Stimulated activated CD4-positive, alpha-beta T cell treated with anti-CD3 and anti-CD28 coated beads, Interleukin-1b, Interleukin-23, amount 100 ng/mL, for 4 hours (primary cell): ENCODE results near the gene CLHC1.

ENCODE experiments used
- DNase-seq, 2 donors: peaks; one replicate each; pipeline ENCODE4 v3.0.0-alpha.2; 2020; ENCODE audit warnings: low read depth in 2 of 2

Gene CLHC1

GRCh38 chr2:55169915-55170314 lies 62.2 kb downstream of the CLHC1 start:
- DNase-seq, result no peak

DNA sequence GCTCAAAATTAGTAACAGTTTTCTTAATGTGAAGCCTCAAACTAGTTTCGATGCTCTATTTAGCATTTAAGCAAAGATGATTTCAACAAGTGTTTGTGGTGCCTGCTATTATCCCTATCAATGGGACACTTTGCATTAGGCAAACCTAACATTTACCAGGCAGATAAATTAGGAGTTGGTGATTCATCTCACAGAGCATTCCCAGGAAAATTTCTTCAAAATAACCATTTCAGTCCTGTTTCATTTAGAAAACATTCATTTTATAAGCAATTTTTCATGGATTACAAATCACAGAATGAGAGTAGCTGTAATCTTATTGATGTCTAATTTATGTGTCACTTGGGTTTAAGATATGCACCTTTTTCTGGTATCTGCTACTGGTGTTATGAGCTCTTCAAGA lies 62.7 kb downstream of the CLHC1 start:
- DNase-seq, result no peak

- peak in 1 of 2 donors; percentile 19 for DNase-seq
Measured at GRCh38 chr2:55168221-55169154, 63.6 kb downstream of the CLHC1 start.

GRCh38 chr2:55165626-55166025 lies 66.5 kb downstream of the CLHC1 start:
- DNase-seq, result no peak

GRCh38 chr2:55164534-55165480 lies 67.3 kb downstream of the CLHC1 start:
- no peak for DNase-seq

GRCh38 chr2:55163941-55164390 lies 68.1 kb downstream of the CLHC1 start:
- no peak for DNase-seq

- no peak for DNase-seq
Measured at GRCh38 chr2:55163274-55163721, 68.8 kb downstream of the CLHC1 start.

DNA sequence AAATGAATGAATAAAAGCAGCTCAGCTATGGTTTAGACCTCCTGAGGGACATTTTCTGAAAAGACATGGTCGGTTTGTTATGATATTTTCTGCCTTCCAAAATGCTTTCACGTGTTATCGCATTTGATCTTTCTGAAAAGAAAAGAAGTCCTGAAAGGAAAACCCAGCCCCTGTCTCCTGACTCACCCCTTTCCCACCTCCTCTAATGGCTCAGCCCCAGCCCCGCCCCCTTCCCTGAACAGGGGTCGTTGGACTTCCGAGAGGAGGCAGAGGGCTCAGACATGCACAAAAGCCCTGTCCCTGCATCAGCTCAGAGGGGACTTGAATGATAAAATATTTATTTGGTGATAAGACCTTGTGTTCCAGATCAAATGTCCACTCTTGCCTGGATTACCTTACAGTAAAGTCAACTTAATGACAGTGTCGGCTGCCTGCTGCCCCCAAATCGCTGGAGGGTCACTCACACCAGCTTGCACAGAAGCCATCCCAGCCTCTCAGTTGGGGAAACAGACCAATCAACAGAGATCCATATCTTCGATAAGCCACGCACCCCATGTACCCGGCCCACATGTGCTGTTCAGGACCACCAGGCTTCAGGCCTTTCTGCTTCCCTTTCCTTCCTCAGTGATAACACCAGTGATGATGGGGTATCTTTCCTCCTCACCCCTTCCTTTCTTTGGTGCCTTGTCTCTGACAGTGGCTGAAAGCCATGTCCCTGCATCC lies 69.6 kb downstream of the CLHC1 start:
- no peak for DNase-seq

- no peak for DNase-seq
Measured at GRCh38 chr2:55161295-55162210, 70.5 kb downstream of the CLHC1 start.

DNA sequence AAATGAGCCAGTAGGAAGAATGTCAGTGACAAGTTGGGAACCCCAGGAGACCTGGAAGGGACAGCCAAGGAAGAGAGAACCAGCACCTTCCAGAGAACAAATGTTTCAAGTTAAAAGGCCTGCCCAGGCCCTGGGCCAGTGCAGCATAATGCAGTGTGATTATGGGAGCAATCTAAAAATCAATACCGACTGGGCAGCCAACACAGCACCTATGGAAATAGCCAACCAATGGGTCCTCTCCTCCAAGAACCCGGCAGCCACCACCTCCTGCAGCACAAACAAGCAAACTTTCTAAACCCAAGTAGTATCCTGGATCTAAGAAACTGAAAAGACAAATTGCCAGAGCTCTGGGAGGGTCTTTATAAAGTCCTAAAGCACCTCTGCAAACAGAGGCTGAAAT lies 71.7 kb downstream of the CLHC1 start:
- no peak for DNase-seq

- DNase-seq, result no peak
Measured at GRCh38 chr2:55159752-55160151, 72.3 kb downstream of the CLHC1 start.

- DNase-seq, result no peak
Measured at GRCh38 chr2:55159037-55159651, 72.9 kb downstream of the CLHC1 start.

DNA sequence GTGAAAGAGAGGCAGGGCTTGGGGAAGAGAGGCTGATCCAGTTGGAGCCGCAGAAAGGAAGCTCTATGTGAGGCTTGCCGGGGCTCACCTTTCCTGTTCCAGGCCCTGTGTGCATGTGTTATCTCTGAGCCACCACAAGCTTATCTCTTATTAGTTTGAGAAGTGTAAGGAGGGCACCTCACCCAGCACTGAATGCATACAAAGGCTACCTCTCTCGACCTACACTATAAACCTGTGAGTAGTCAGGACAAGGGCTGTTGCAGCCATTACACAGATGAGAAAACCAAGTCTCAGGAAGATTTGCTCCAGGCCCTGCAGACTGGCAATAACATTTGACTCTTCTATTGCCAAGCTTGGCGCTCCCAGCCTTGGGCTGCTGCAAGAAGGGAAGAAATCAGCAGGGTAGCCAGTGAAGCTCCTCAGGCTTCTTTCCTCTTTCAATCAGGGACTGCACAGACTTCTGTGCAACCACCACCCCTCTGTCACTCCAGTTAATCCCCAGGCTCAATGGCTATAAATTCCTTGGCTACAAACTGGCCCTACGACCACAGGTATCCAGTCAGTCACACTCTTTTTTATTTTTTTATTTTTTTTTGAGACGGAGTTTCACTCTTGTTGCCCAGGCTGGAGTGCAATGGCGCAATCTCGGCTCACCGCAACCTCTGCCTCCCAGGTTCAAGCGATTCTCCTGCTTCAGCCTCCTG lies 73.8 kb downstream of the CLHC1 start:
- DNase-seq, result no peak

GRCh38 chr2:55157474-55157884 lies 74.6 kb downstream of the CLHC1 start:
- no peak for DNase-seq

- no peak for DNase-seq
Measured at GRCh38 chr2:55156984-55157383, 75.1 kb downstream of the CLHC1 start.

- DNase-seq, result no peak
Measured at GRCh38 chr2:55156326-55156725, 75.8 kb downstream of the CLHC1 start.

DNA sequence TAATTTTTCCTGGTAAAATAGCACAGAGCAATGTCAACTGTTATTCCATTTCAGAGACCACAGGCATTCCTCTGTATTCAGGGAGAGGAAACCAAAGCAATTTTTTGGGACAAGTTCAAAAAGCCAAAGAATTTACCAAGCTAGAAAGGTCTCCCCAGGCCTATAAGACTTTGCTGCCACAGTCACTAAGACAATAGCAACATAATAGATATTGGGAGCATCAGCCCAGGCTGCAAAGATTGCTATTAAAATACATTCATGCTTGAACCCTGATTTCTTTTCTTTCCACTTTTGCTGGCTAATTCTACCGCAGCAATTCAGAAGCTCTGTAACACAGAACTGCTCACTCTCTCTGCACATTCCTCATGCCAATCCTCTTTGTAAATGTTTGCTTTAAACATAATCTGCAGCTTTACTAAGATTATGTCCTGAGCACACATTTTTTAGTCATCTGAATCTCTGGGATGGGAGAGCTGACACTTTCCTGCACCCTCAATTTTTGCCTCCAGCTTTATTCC lies 76.3 kb downstream of the CLHC1 start:
- DNase-seq, result no peak

DNA sequence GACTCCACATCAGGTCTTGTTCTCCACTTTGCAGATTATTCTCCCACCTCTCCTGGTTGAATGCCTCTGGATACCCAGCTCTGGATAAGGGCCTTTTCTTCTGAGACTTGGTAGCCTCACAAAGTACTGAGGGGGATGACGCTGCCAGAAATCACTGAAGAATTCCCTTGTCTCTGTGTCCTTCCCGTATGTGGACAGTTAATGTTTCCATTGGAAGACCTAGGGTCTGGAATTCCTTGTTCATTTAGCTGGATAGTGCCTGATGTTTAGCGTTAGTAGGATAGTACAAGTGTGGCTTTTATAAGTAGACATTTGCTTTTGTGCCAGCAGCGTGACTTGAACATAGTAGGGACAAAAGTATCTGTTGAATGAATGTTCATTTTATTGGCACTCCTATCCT lies 76.9 kb downstream of the CLHC1 start:
- DNase-seq, result no peak

DNA sequence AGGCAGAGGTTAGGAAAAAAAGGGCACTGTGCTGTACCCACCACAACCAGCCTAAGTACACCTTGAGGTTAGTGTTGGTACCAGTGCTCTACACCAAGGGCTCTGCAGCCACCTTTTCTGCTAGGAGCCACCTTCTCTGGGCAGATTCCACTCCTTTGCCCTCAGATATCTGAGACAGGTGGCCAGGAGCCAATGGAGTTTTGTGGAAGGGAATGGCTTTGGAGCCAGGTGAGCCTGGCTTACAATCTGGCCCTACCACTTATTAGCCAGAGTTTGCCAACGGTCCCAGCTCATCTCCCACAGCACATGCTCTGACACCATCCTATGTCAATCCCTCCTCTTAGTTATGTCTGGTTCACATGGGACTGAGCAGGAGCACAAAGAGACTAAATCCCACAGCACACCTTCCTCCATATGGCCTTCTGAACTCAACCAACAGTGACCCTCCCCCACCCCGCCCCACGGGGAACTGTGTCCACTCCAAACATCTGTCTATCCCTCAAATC lies 77.5 kb downstream of the CLHC1 start:
- no peak for DNase-seq
